ENCODE measurements around the gene PLXND1. TPM values are rescaled to one million over a fixed set of nuclear protein-coding genes. Genes with fewer than 3 reads are reported as not detected.

PLXND1 gene
- total RNA-seq, 4 donors from 2014 or later = 13.1 to 305 (median 48.2) TPM

DNA sequence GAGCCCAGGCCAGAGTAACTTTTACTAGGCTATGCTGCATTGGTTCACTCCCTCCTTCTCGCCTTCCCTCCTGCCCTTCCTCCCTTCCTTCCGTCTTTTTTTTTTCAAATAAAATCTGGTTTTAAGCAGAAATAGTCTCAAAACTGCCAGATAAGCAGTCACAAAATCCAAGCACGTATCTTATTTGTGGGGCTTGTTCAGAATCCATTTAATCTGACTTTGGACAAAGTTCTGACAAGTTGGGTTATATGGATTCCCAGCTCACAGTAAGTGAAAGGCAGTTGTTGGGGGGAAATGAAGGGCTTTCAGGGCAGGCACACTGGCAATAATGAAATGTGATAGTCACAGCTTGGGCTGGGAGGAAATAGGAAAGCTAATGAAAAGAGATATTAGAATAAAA, 32.0 kb upstream of the PLXND1 start:
- Histone ChIP-seq H3K27me3 (no peaks in the 10 kb centered on the region), H3K4me1 (no peaks in the 10 kb centered on the region), H3K27ac (no peak overlapping the region), H3K4me3 (no peak overlapping the region), H3K36me3 (no peaks in the 10 kb centered on the region), H3K9me3 (no peaks in the 10 kb centered on the region)
- DNase-seq = no peak
- TF ChIP-seq, protein P1, sequence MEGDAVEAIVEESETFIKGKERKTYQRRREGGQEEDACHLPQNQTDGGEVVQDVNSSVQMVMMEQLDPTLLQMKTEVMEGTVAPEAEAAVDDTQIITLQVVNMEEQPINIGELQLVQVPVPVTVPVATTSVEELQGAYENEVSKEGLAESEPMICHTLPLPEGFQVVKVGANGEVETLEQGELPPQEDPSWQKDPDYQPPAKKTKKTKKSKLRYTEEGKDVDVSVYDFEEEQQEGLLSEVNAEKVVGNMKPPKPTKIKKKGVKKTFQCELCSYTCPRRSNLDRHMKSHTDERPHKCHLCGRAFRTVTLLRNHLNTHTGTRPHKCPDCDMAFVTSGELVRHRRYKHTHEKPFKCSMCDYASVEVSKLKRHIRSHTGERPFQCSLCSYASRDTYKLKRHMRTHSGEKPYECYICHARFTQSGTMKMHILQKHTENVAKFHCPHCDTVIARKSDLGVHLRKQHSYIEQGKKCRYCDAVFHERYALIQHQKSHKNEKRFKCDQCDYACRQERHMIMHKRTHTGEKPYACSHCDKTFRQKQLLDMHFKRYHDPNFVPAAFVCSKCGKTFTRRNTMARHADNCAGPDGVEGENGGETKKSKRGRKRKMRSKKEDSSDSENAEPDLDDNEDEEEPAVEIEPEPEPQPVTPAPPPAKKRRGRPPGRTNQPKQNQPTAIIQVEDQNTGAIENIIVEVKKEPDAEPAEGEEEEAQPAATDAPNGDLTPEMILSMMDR (IDR thresholded peaks at IDR 0.05) = no peak
- no peak for TF ChIP-seq POLR2A (IDR thresholded peaks at IDR 0.05)

DNA sequence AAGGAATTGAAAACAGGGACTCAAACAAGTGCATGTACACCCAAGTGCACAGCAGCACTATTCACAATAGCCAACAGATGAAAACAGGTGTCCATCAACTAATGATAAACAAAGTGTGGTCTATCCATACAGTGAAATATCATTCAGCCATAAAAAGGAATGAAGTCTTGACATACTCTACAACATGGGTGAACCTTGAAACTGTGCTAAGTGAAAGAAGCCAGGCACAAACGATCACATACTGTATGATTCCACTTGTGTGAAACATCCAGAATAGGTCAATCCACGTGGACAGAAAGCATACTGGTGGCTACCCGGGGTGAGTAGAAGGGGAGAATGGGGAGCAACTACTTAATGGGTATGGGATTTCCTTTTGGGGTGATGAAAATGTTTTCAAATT, 29.6 kb upstream of the PLXND1 start:
- Histone ChIP-seq H3K27me3 (no peaks in the 10 kb centered on the region), H3K9me3 (no peaks in the 10 kb centered on the region), H3K36me3 (no peaks in the 10 kb centered on the region), H3K4me1 (no peaks in the 10 kb centered on the region), H3K27ac (no peak overlapping the region), H3K4me3 (no peak overlapping the region)
- DNase-seq = no peak
- TF ChIP-seq, protein P1 (IDR thresholded peaks at IDR 0.05) = no peak
- no peak for TF ChIP-seq POLR2A (IDR thresholded peaks at IDR 0.05)

DNA sequence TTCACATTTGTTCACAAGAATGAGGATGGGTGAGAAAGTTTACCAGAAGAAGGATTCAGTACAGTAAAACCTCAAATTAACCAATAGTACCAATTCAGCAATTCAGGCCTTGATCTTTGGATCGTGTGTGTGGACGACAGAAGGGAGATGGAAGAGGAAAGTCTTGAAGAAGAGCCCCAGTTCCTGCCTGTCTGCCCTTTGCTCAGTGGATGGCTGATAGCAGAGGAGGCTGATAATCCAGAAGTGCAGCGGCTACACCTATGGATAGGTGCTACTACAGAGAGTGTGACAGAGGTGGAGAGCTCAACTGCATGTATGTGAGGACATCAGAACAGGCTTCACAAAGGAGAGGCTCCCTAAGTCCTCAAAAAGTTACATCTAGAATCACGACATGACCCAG, 29.2 kb upstream of the PLXND1 start:
- Histone ChIP-seq H3K4me1 (no peaks in the 10 kb centered on the region), H3K9me3 (no peaks in the 10 kb centered on the region), H3K4me3 (no peak overlapping the region), H3K36me3 (no peaks in the 10 kb centered on the region), H3K27ac (no peak overlapping the region), H3K27me3 (no peaks in the 10 kb centered on the region)
- DNase-seq = no peak
- TF ChIP-seq POLR2A (IDR thresholded peaks at IDR 0.05) = no peak
- TF ChIP-seq, protein P1 (IDR thresholded peaks at IDR 0.05) = no peak

DNA sequence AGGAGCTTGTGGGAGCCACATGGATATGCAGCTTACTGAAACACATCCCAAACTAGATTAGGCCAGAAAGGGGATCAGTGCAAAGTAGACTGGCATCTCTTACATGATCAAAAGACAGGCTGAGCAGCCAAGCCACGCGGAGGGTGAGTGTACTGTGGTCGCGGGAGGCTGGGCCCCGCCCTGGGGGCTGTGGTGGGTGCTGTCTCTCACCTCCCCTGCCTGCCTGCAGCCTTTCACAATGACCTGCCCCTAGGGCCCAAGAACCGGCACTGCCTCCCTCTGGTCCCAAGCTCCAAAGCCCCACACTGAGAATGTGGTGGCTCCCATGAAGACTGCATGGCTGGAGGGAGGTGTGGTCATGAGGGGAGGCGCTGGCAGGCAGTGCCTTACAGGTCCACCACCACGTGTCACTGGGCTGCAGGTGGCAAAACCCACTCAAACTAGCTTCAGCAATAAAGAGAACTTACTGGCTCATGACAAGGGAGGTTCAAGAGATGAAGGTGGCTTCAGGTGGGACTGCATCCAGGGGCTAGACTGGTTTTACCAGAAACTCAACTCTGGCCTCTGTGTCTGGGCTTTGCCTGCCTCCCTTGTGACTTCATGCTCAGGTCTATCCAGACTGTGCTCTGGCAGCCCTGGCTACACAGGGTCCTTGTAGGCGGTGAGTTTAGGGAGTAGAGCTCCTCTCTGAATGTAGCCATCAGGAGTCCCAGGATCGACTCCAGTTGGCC, 27.4 kb upstream of the PLXND1 start:
- Histone ChIP-seq H3K4me1 (no peaks in the 10 kb centered on the region), H3K27me3 (no peaks in the 10 kb centered on the region), H3K36me3 (no peaks in the 10 kb centered on the region), H3K4me3 (no peak overlapping the region), H3K9me3 (no peaks in the 10 kb centered on the region), H3K27ac (no peak overlapping the region)
- TF ChIP-seq, protein P1 (IDR thresholded peaks at IDR 0.05) = no peak
- no peak for TF ChIP-seq POLR2A (IDR thresholded peaks at IDR 0.05)
- DNase-seq = no peak

DNA sequence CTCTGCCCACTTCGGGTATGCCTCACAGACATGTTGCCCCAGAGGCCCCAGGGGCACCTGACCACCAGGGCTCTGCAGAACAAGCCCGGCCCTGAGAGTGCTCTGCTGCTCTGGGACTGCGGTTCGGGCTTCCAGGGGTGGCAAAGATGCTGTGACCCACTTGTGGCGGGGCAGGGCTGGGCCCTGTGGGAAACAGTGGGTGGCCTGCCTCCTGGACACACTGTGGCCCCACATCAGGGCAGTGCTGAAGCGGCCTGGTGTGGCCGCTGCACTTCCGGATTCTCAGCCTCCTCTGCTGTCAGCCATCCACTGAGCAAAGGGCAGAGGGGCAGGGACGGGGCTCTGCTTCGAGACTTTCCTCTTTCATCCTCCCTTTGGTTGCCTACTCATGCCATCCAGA, 26.5 kb upstream of the PLXND1 start:
- Histone ChIP-seq H3K9me3 (no peaks in the 10 kb centered on the region), H3K27ac (no peak overlapping the region), H3K36me3 (no peaks in the 10 kb centered on the region), H3K27me3 (no peaks in the 10 kb centered on the region), H3K4me3 (no peak overlapping the region), H3K4me1 (peaks cover 0 to 3% (median 0%) of the 10 kb centered on the region in 4 donors)
- DNase-seq = no peak
- no peak for TF ChIP-seq POLR2A (IDR thresholded peaks at IDR 0.05)
- TF ChIP-seq, protein P1 (IDR thresholded peaks at IDR 0.05) = no peak
